OCI-LY7 (cell line): Measurements from ENCODE around the gene ZFAND2B. TPM values are rescaled to one million over a fixed set of nuclear protein-coding genes. Genes with fewer than 3 reads are reported as not detected.

ENCODE experiments used
- BruUV-seq: library from RNA; stranded (reverse); fragments of 400-500 nt; replicated peaks from 2 replicates; lab custom pipeline; 2021; lab: Mats Ljungman, UMichigan
- CTCF ChIA-PET: fragments of 300-600 bp; sonication (Branson Sonifier 250); formaldehyde crosslinking; loops from one replicate; lab custom pipeline; 2022; ENCODE audit warnings: antibody characterized with exemption; ENCODE audit not compliant: unreplicated experiment; lab: Charles Lee
- POLR2A ChIA-PET: fragments of 300-600 bp; sonication (Branson Sonifier 250); formaldehyde crosslinking; loops from one replicate; lab custom pipeline; 2022; ENCODE audit warnings: antibody characterized with exemption; lab: Charles Lee
- DNase-seq: peaks from one replicate; pipeline ENCODE4 v3.0.0-alpha.2; 2015; ENCODE audit warnings: low spot score
- H2AFZ ChIP-seq: fragments of 200-600 bp; sonication (generic), shearing (Covaris generic); 2 replicates; pipeline ENCODE4 v1.6.1; 2014; ENCODE audit warnings: mild to moderate bottlenecking, antibody characterized with exemption, low read length, moderate library complexity
- H3K27ac ChIP-seq: fragments of 200-600 bp; sonication (generic); 2 replicates; pipeline ENCODE4 v1.5.1; 2014; ENCODE audit warnings: mixed run types, low read depth, mild to moderate bottlenecking, moderate library complexity, low read length, inconsistent platforms; ENCODE audit not compliant: poor library complexity, severe bottlenecking
- H3K36me3 ChIP-seq: fragments of 200-600 bp; sonication (generic); 2 replicates; pipeline ENCODE4 v1.6.1; 2014; ENCODE audit warnings: mild to moderate bottlenecking, antibody characterized with exemption, low read length, moderate library complexity, mixed read lengths; ENCODE audit not compliant: insufficient read depth
- H3K4me1 ChIP-seq: fragments of 200-600 bp; sonication (generic); 2 replicates; pipeline ENCODE4 v1.5.1; 2014; ENCODE audit warnings: mild to moderate bottlenecking, low read length; ENCODE audit not compliant: insufficient read depth, poor library complexity, severe bottlenecking
- H3K4me2 ChIP-seq: fragments of 200-600 bp; sonication (generic); 2 replicates; pipeline ENCODE4 v1.6.1; 2014; ENCODE audit warnings: mild to moderate bottlenecking, low read length
- H3K4me3 ChIP-seq: fragments of 200-600 bp; sonication (generic); 2 replicates; pipeline ENCODE4 v1.5.1; 2014; ENCODE audit warnings: mild to moderate bottlenecking, low read depth, low read length; ENCODE audit not compliant: poor library complexity, severe bottlenecking
- H3K79me2 ChIP-seq: fragments of 200-600 bp; sonication (generic); 2 replicates; pipeline ENCODE4 v1.6.1; 2016; ENCODE audit warnings: low read depth, mild to moderate bottlenecking, low read length, moderate library complexity, mixed read lengths; ENCODE audit not compliant: insufficient read depth
- H3K9me2 ChIP-seq: fragments of 200-600 bp; sonication (generic); 2 replicates; pipeline ENCODE4 v1.6.1; 2016; ENCODE audit warnings: mild to moderate bottlenecking, low read length, mixed read lengths; ENCODE audit not compliant: insufficient read depth
- H3K9me3 ChIP-seq: fragments of 200-600 bp; sonication (generic); 2 replicates; pipeline ENCODE4 v1.6.1; 2014; ENCODE audit warnings: mild to moderate bottlenecking, mixed run types, low read length, mixed read lengths
- H4K20me1 ChIP-seq: fragments of 200-600 bp; sonication (generic); 2 replicates; pipeline ENCODE4 v1.6.1; 2014; ENCODE audit warnings: mild to moderate bottlenecking, antibody characterized with exemption, low read length, moderate library complexity, mixed read lengths; ENCODE audit not compliant: insufficient read depth
- CTCF ChIP-seq: fragments of 200-600 bp; sonication (generic); conservative IDR thresholded peaks from 2 replicates; pipeline ENCODE4 v1.5.1; 2014; ENCODE audit warnings: mild to moderate bottlenecking, antibody characterized with exemption, low read length, moderate library complexity, mixed read lengths
- EZH2phosphoT487 ChIP-seq: fragments of 200-600 bp; sonication (generic); IDR thresholded peaks from 2 replicates; pipeline ENCODE4 v1.6.1; 2018; ENCODE audit warnings: low read depth, borderline replicate concordance, mild to moderate bottlenecking, mixed run types, antibody characterized with exemption, low read length, moderate library complexity, mixed read lengths
- intact Hi-C: fragments of 100-400 bp; cut with micrococcal nuclease; formaldehyde crosslinking; loops from one replicate; pipeline ENCODE4 v1.10.0; 2022; ENCODE audit not compliant: unreplicated experiment
- total RNA-seq, 2 experiments: library from RNA; depleted of rRNA in 1 of 2; stranded (reverse); fragments of >200 nt in 1 of 2; shearing (Covaris generic) in 1 of 2; gene quantifications; 2 replicates each; pipeline ENCODE4 v1.2.3, GENCODE V29; 2014 to 2022

ZFAND2B gene
- total RNA-seq, 2 experiments from 2014 or later: 35.9 to 51.6 TPM

- BruUV-seq: no TSS peak
- peaks cover 7% of the 10 kb centered on the region for H3K4me1 ChIP-seq
- H2AFZ ChIP-seq: no peak overlapping the region
- intact Hi-C loops: no loop called here
- peaks cover 8% of the 10 kb centered on the region; the same call in 1 of the 2 replicates for H3K79me2 ChIP-seq
- CTCF ChIA-PET: interaction anchor here (0.6 to 1.1 kb wide), 3 partner anchors 28 to 175 kb away, joined by 3 to 13 read pairs (median 3); no protein-coding TSS in a partner anchor
- no peaks in the 10 kb centered on the region for H3K9me2 ChIP-seq
- no peak overlapping the region for H3K27ac ChIP-seq
- peaks cover 56% of the 10 kb centered on the region for H3K36me3 ChIP-seq
- H3K9me3 ChIP-seq: no peaks in the 10 kb centered on the region
- POLR2A ChIA-PET: interaction anchor here (0.6 kb wide), 1 partner anchor 219 kb away, joined by 3 read pairs; no protein-coding TSS in a partner anchor
- no peak overlapping the region for H3K4me3 ChIP-seq
- no peak overlapping the region for H3K4me2 ChIP-seq
- TF ChIP-seq CTCF: peak; percentile 93
- TF ChIP-seq EZH2phosphoT487: no peak
- DNase-seq: peak; percentile 63
- H4K20me1 ChIP-seq: no peaks in the 10 kb centered on the region
Observed at GRCh38 chr2:219171231-219171651, 35.3 kb upstream of the ZFAND2B start.

- Histone ChIP-seq H3K79me2 (peaks cover 8% of the 10 kb centered on the region; the same call in 1 of the 2 replicates), H3K9me3 (no peaks in the 10 kb centered on the region), H3K36me3 (peaks cover 49% of the 10 kb centered on the region), H2AFZ (no peak overlapping the region), H3K27ac (no peak overlapping the region), H3K4me1 (peaks cover 7% of the 10 kb centered on the region), H3K4me2 (no peak overlapping the region), H4K20me1 (no peaks in the 10 kb centered on the region), H3K4me3 (no peak overlapping the region), H3K9me2 (no peaks in the 10 kb centered on the region)
- BruUV-seq: no TSS peak
- CTCF ChIA-PET: interaction anchor here (0.6 to 1.1 kb wide), 4 partner anchors 27 to 331 kb away, joined by 3 read pairs; no protein-coding TSS in a partner anchor
- TF ChIP-seq EZH2phosphoT487 (no peak), CTCF (no peak)
- DNase-seq: no peak
- POLR2A ChIA-PET: interaction anchor here (0.7 to 1.0 kb wide), 2 partner anchors 108 to 123 kb away, joined by 3 read pairs; no protein-coding TSS in a partner anchor
- intact Hi-C loops: no loop called here
Observed at GRCh38 chr2:219172231-219173154, 34.1 kb upstream of the ZFAND2B start.
